Small intestine (tissue), 7 donors: ENCODE results near the gene LTBP1. TPM values are rescaled to one million over a fixed set of nuclear protein-coding genes. Genes with fewer than 3 reads are reported as not detected.

Experiments used
- DNase-seq, 2 donors: peaks; one replicate each; pipeline versions ENCODE4 v3.0.0 to v3.0.0-alpha.2; 2013
- FAIRE-seq: peaks from 2 replicates; lab custom pipeline; 2012; peaks lifted over from hg19 to GRCh38; lab: Jason Lieb, UNC
- H3K27ac ChIP-seq, 3 donors: one replicate each; pipeline ENCODE4 v1.5.1; 2013; ENCODE audit warnings: low read length in 2 of 3, mild to moderate bottlenecking in 2 of 3, control low read depth in 1 of 3, inconsistent platforms in 1 of 3, low read depth in 1 of 3, moderate library complexity in 1 of 3
- H3K27me3 ChIP-seq, 3 donors: one replicate each; pipeline ENCODE4 v1.6.1; 2013; ENCODE audit warnings: low read length in 3 of 3, inconsistent platforms in 1 of 3; ENCODE audit not compliant: control insufficient read depth in 3 of 3, insufficient read depth in 3 of 3
- H3K36me3 ChIP-seq, 3 donors: one replicate each; pipeline ENCODE4 v1.6.1; 2013; ENCODE audit warnings: low read length in 3 of 3, inconsistent platforms in 1 of 3, low read depth in 1 of 3, mild to moderate bottlenecking in 1 of 3, moderate library complexity in 1 of 3; ENCODE audit not compliant: control insufficient read depth in 3 of 3, insufficient read depth in 2 of 3
- H3K4me1 ChIP-seq, 3 donors: one replicate each; pipeline ENCODE4 v1.6.1; 2013; ENCODE audit warnings: low read length in 2 of 3, inconsistent platforms in 1 of 3, low read depth in 1 of 3, mild to moderate bottlenecking in 1 of 3, moderate library complexity in 1 of 3; ENCODE audit not compliant: control insufficient read depth in 3 of 3, insufficient read depth in 2 of 3
- H3K4me3 ChIP-seq, 3 donors: one replicate each; pipeline ENCODE4 v1.5.1; 2013; ENCODE audit warnings: low read length in 3 of 3, control low read depth in 1 of 3, inconsistent platforms in 1 of 3, low read depth in 1 of 3, mild to moderate bottlenecking in 1 of 3, moderate library complexity in 1 of 3
- H3K9me3 ChIP-seq, 2 donors: one replicate each; pipeline ENCODE4 v1.6.1; 2013; ENCODE audit warnings: low read depth in 1 of 2, low read length in 1 of 2; ENCODE audit not compliant: control insufficient read depth in 2 of 2, insufficient read depth in 1 of 2
- WGBS, 3 donors: extraction: QIAGEN DNeasy Blood & Tissue Kit; methylation state at CpG; one replicate each; pipeline ENCODE4 v1.1.7; 2013; 5-methylcytosine and 5-hydroxymethylcytosine counted together
- polyA plus RNA-seq, 4 donors: library from polyadenylated mRNA; stranded (reverse) in 3 of 4; unstranded in 1 of 4; fragments of 200-250 nt in 3 of 4; fragments of 120-200 nt in 1 of 4; gene quantifications; one replicate each; pipeline versions ENCODE4 v1.2.1 to v1.2.3, GENCODE V29; 2013
- donor health status: healthy with polysubstance abuse.
- donor health status: control.
- donor health status: control.
- donor health status: Bipolar disorder and iron deficiency.
- donor health status: healthy.

LTBP1 gene
- polyA plus RNA-seq, 4 donors, result 0.67 to 12.1 (median 6.1) TPM

GRCh38 chr2:33134086-33134771, 187.5 kb downstream of the LTBP1 start:
- no peaks in the 10 kb centered on the region for H3K4me1 ChIP-seq
- FAIRE-seq (no peak), DNase-seq (peak in 1 of 2 donors; percentile 20)
- no peaks in the 10 kb centered on the region for H3K9me3 ChIP-seq
- no peaks in the 10 kb centered on the region for H3K36me3 ChIP-seq
- 55 to 70% (median 64%) methylated on average over 14 of the region's 14 CpGs for WGBS, 3 donors
- H3K27me3 ChIP-seq, result no peaks in the 10 kb centered on the region
- peak overlapping the region in 1 of 3 donors; percentile 85 for H3K27ac ChIP-seq
- peak overlapping the region in 1 of 3 donors; percentile 12 for H3K4me3 ChIP-seq

- WGBS, 3 donors, result 73 to 81% (median 76%) methylated on average over 13 of the region's 13 CpGs
- H3K9me3 ChIP-seq, result no peaks in the 10 kb centered on the region
- peak overlapping the region in 1 of 3 donors; percentile 73 for H3K27ac ChIP-seq
- no peaks in the 10 kb centered on the region for H3K36me3 ChIP-seq
- H3K27me3 ChIP-seq, result no peaks in the 10 kb centered on the region
- FAIRE-seq, result no peak
- peak overlapping the region in 1 of 3 donors; percentile 12 for H3K4me3 ChIP-seq
- H3K4me1 ChIP-seq, result no peaks in the 10 kb centered on the region
- DNase-seq, result no peak
These were observed 188.2 kb downstream of the LTBP1 start for GRCh38 chr2:33134791-33135560.

GRCh38 chr2:33135645-33136044, 188.9 kb downstream of the LTBP1 start:
- WGBS, 3 donors, result 62 to 76% (median 64%) methylated on average over 4 of the region's 4 CpGs
- no peak overlapping the region for H3K4me3 ChIP-seq

GRCh38 chr2:33136056-33136455, 189.3 kb downstream of the LTBP1 start:
- DNase-seq (no peak), FAIRE-seq (no peak)
- Histone ChIP-seq H3K9me3 (no peaks in the 10 kb centered on the region), H3K27ac (peak overlapping the region in 1 of 3 donors; percentile 57), H3K4me3 (no peak overlapping the region), H3K27me3 (no peaks in the 10 kb centered on the region), H3K36me3 (no peaks in the 10 kb centered on the region), H3K4me1 (no peaks in the 10 kb centered on the region)
- WGBS, 3 donors, result 58 to 61% (median 60%) methylated on average over 4 of the region's 4 CpGs

More at GRCh38 chr2:33135645-33136044, 188.9 kb downstream of the LTBP1 start:
- Histone ChIP-seq H3K9me3 (no peaks in the 10 kb centered on the region), H3K4me1 (no peaks in the 10 kb centered on the region), H3K36me3 (no peaks in the 10 kb centered on the region), H3K27ac (no peak overlapping the region), H3K27me3 (no peaks in the 10 kb centered on the region)
- no peak for DNase-seq
- no peak for FAIRE-seq

GRCh38 chr2:33136566-33136965, 189.8 kb downstream of the LTBP1 start:
- H3K27ac ChIP-seq, result no peak overlapping the region
- H3K27me3 ChIP-seq, result no peaks in the 10 kb centered on the region
- H3K4me1 ChIP-seq, result no peaks in the 10 kb centered on the region
- DNase-seq (no peak), FAIRE-seq (no peak)
- no peaks in the 10 kb centered on the region for H3K36me3 ChIP-seq
- H3K9me3 ChIP-seq, result no peaks in the 10 kb centered on the region
- H3K4me3 ChIP-seq, result no peak overlapping the region
- 54 to 79% (median 62%) methylated on average over 1 of the region's 1 CpG for WGBS, 3 donors

- Histone ChIP-seq H3K27me3 (no peaks in the 10 kb centered on the region), H3K9me3 (no peaks in the 10 kb centered on the region), H3K36me3 (no peaks in the 10 kb centered on the region), H3K27ac (no peak overlapping the region), H3K4me1 (no peaks in the 10 kb centered on the region), H3K4me3 (no peak overlapping the region)
- DNase-seq (no peak), FAIRE-seq (no peak)
- 63 to 77% (median 65%) methylated on average over 1 of the region's 1 CpG for WGBS, 3 donors
These were observed 190.6 kb downstream of the LTBP1 start for GRCh38 chr2:33137331-33137730.

GRCh38 chr2:33139949-33140348, 193.2 kb downstream of the LTBP1 start:
- Histone ChIP-seq H3K27me3 (no peaks in the 10 kb centered on the region), H3K36me3 (no peaks in the 10 kb centered on the region), H3K4me1 (no peaks in the 10 kb centered on the region), H3K9me3 (no peaks in the 10 kb centered on the region), H3K27ac (no peak overlapping the region), H3K4me3 (no peak overlapping the region)
- DNase-seq (no peak), FAIRE-seq (no peak)
- 79 to 89% (median 84%) methylated on average over 4 of the region's 4 CpGs for WGBS, 3 donors

GRCh38 chr2:33141476-33141875, 194.7 kb downstream of the LTBP1 start:
- no peak for FAIRE-seq

More at GRCh38 chr2:33141476-33141875, 194.7 kb downstream of the LTBP1 start:
- no peaks in the 10 kb centered on the region for H3K36me3 ChIP-seq
- 81 to 87% (median 84%) methylated on average over 5 of the region's 5 CpGs for WGBS, 3 donors
- no peaks in the 10 kb centered on the region for H3K9me3 ChIP-seq
- H3K27ac ChIP-seq, result no peak overlapping the region
- H3K4me3 ChIP-seq, result no peak overlapping the region
- DNase-seq, result no peak
- no peaks in the 10 kb centered on the region for H3K27me3 ChIP-seq
- H3K4me1 ChIP-seq, result no peaks in the 10 kb centered on the region
